HepG2 (cell line): ENCODE results near the gene MFSD11. TPM values are rescaled to one million over a fixed set of nuclear protein-coding genes. Genes with fewer than 3 reads are reported as not detected.

Source experiments
- ARID5B ChIP-seq: IDR thresholded peaks from 2 replicates; pipeline ENCODE4 v1.4.0; 2020; ENCODE audit warnings: mild to moderate bottlenecking, missing genetic modification reagents
- CCAR2 ChIP-seq: fragments of 200-400 bp; formaldehyde crosslinking; optimal IDR thresholded peaks from 2 replicates; pipeline ENCODE3; 2018; ENCODE audit warnings: low read depth, mild to moderate bottlenecking, low read length, moderate library complexity
- DMAP1 ChIP-seq: IDR thresholded peaks from 2 replicates; pipeline ENCODE4 v1.6.1; 2016
- HDAC1 ChIP-seq: sonication (generic); formaldehyde crosslinking; IDR thresholded peaks from 2 replicates; pipeline ENCODE4 v1.5.1; 2020; ENCODE audit warnings: mild to moderate bottlenecking, missing genetic modification reagents
- HHEX ChIP-seq: IDR thresholded peaks from 2 replicates; pipeline ENCODE4 v1.6.1; 2016; ENCODE audit warnings: control low read depth
- HMG20B ChIP-seq: conservative IDR thresholded peaks from 2 replicates; pipeline ENCODE4 v1.6.1; 2016; ENCODE audit warnings: missing genetic modification reagents, missing compliant biosample characterization
- NAIF1 ChIP-seq: sonication (generic); formaldehyde crosslinking; IDR thresholded peaks from 2 replicates; pipeline ENCODE4 v1.5.0; 2020; ENCODE audit warnings: mild to moderate bottlenecking, missing genetic modification reagents, borderline replicate concordance
- NCOA2 ChIP-seq: sonication (generic); formaldehyde crosslinking; IDR thresholded peaks from 2 replicates; pipeline ENCODE4 v1.8.0; 2022; ENCODE audit warnings: inconsistent platforms
- TCF7L2 ChIP-seq: IDR thresholded peaks from 2 replicates; pipeline ENCODE4 v1.6.1; 2011; ENCODE audit warnings: mild to moderate bottlenecking, low read depth, low read length, moderate library complexity
- ZFAT ChIP-seq: sonication (generic); formaldehyde crosslinking; conservative IDR thresholded peaks from 2 replicates; pipeline ENCODE4 v1.8.1; 2023; ENCODE audit warnings: missing genetic modification reagents, inconsistent platforms
- ZFP62 ChIP-seq: sonication (generic); formaldehyde crosslinking; IDR thresholded peaks from 2 replicates; pipeline ENCODE4 v1.4.0; 2020; ENCODE audit warnings: missing genetic modification reagents
- ZNF276 ChIP-seq: sonication (generic); formaldehyde crosslinking; IDR thresholded peaks from 2 replicates; pipeline ENCODE4 v1.4.0; 2020; ENCODE audit warnings: mild to moderate bottlenecking, low read depth, missing genetic modification reagents
- ZNF607 ChIP-seq: sonication (generic); formaldehyde crosslinking; IDR thresholded peaks from 2 replicates; pipeline ENCODE4 v1.5.1; 2020; ENCODE audit warnings: missing genetic modification reagents, mild to moderate bottlenecking, borderline replicate concordance
- ZNF644 ChIP-seq: IDR thresholded peaks from 2 replicates; pipeline ENCODE4 v1.6.1; 2016; ENCODE audit warnings: low read depth
- ZNF746 ChIP-seq: sonication (generic); formaldehyde crosslinking; IDR thresholded peaks from 2 replicates; pipeline ENCODE4 v1.8.0; 2022; ENCODE audit warnings: mild to moderate bottlenecking, missing genetic modification reagents
- ZNF747 ChIP-seq: sonication (generic); formaldehyde crosslinking; IDR thresholded peaks from 2 replicates; pipeline ENCODE4 v1.8.1; 2023; ENCODE audit warnings: missing genetic modification reagents, mild to moderate bottlenecking, borderline replicate concordance
- ZNF768 ChIP-seq: sonication (generic); formaldehyde crosslinking; IDR thresholded peaks from 2 replicates; pipeline ENCODE4 v1.4.0; 2020; ENCODE audit warnings: missing genetic modification reagents
- ZNF850 ChIP-seq: sonication (generic); formaldehyde crosslinking; conservative IDR thresholded peaks from 2 replicates; pipeline ENCODE4 v1.9.0; 2021; ENCODE audit warnings: mild to moderate bottlenecking, missing genetic modification reagents
- ZXDC ChIP-seq: sonication (generic); formaldehyde crosslinking; IDR thresholded peaks from 2 replicates; pipeline ENCODE4 v1.5.0; 2020; ENCODE audit warnings: mild to moderate bottlenecking, missing genetic modification reagents
- polyA plus RNA-seq, 8 experiments: library from polyadenylated mRNA; depleted of rRNA in 3 of 8; stranded (reverse) in 7 of 8; unstranded in 1 of 8; fragments of >200 nt; fragmentation: Illumina TruSeq in 4 of 8; extraction: Trizol in 4 of 8; gene quantifications; 2 replicates each; pipeline versions ENCODE4 v1.2.1 to v1.2.3, GENCODE V29; 2011 to 2016; ENCODE audit warnings: low read depth in 4 of 8, missing spikeins in 1 of 8, mixed read lengths in 1 of 8; ENCODE audit not compliant: insufficient read depth in 1 of 8
- total RNA-seq, 5 experiments: library from RNA; depleted of rRNA; stranded (reverse); fragments of >200 nt; fragmentation: Illumina TruSeq; extraction: Trizol; gene quantifications; 2 replicates each; pipeline ENCODE4 v1.2.3, GENCODE V29; 2016; ENCODE audit warnings: low read depth in 1 of 5
- TF ChIP-seq, protein P1 (sequence below): IDR thresholded peaks from 2 replicates; pipeline ENCODE4 v1.6.1; 2016; ENCODE audit warnings: low read depth

The MFSD11 gene
- total and polyA plus RNA-seq, 2 of the 13 experiments (the other 11 are each of a cell fraction or from before 2014, with no cell fraction given) = 26.1 to 36.3 TPM

DNA sequence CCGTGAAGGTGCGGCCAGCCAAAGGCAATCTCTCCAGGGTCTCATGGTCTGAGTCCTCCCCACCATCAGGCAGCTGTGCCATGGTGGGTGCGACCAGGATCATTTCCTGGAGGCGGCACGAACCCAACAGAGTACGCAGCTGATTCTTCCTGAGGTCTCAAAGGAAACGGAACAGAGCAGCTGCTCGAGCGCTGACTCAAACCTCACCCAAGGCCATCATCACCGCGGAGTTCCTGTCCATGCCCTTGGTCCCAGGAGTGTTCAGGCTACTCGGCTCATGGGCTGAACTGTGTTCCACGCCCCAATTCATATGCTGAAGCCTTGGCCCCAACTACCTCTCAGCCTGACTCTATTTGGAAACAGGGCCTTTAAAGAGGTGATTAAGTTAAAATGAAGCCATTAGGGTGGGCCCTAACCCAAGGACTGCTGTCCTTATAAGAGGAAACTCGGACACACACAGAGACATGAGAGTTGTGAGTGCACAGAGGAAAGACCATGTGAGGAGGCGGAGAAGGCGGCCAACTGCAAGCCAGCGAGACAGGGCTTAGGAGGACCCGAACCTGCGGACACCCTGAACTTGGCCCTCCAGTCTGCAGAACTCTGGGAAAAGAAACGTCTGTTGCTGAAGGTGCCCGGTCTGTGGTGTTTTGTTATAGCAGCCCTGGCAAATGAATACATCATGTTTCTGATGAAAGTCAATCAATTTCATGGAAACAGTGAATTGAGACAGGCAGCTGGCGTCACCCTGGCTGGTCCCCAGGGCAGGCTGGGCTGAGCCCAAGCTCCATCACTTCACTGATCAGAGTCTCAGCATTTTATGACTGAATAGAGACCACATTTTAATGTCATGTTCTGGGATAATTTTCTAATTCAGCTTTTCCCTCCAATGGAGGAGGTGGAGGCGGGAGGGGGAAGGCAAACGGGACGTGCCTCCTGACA, 40.9 kb upstream of the MFSD11 start (continued):
- TF ChIP-seq ZXDC (CRISPR knock-in tag) (0 out of 2 replicates have a peak, but pooled peaks have one; percentile 54), ZNF644 (peak; percentile 70; the same call in 1 of the 2 replicates), HMG20B (no peak), ZNF747 (0 out of 2 replicates have a peak, but pooled peaks have one; percentile 38), ZNF768 (CRISPR knock-in tag) (peak; percentile 80; the same call in 1 of the 2 replicates), HHEX (CRISPR knock-in tag) (no peak), ZNF746 (CRISPR knock-in tag) (no peak), ZNF276 (CRISPR knock-in tag) (no peak), HDAC1 (CRISPR knock-in tag) (peak; percentile 64), NCOA2 (CRISPR knock-in tag) (peak; percentile 70), TCF7L2 (no peak), CCAR2 (no peak), NAIF1 (CRISPR knock-in tag) (no peak), ZNF850 (CRISPR knock-in tag) (no peak), ZFP62 (CRISPR knock-in tag) (no peak), ARID5B (peak; percentile 77), ZNF607 (no peak; the same call in 1 of the 2 replicates), DMAP1 (CRISPR knock-in tag) (no peak; the same call in 1 of the 2 replicates), ZFAT (CRISPR knock-in tag) (no peak)
- TF ChIP-seq, protein P1, sequence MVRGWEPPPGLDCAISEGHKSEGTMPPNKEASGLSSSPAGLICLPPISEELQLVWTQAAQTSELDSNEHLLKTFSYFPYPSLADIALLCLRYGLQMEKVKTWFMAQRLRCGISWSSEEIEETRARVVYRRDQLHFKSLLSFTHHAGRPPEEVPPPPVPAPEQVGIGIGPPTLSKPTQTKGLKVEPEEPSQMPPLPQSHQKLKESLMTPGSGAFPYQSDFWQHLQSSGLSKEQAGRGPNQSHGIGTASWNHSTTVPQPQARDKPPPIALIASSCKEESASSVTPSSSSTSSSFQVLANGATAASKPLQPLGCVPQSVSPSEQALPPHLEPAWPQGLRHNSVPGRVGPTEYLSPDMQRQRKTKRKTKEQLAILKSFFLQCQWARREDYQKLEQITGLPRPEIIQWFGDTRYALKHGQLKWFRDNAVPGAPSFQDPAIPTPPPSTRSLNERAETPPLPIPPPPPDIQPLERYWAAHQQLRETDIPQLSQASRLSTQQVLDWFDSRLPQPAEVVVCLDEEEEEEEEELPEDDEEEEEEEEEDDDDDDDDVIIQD = peak; percentile 77; the same call in 1 of the 2 replicates
